AG09319 (cell line): ENCODE data around the gene SLC2A3.
"Not testable (repeated sequence)": the region's sequence is repeated elsewhere in the genome, so short reads cannot be mapped to it uniquely, and the experiment has no call there.

Experiments
- DNase-seq: peaks from one replicate; pipeline ENCODE4 v3.0.0-alpha.2; 2010; ENCODE audit warnings: low read depth; ENCODE audit errors: extremely low read depth
- TF ChIP-seq, protein P1 (sequence below): IDR thresholded peaks from 2 replicates; pipeline ENCODE4 v1.5.1; 2011; ENCODE audit warnings: low read depth, mild to moderate bottlenecking, inconsistent platforms, low read length, moderate library complexity

SLC2A3 gene

GRCh38 chr12:7899755-7900154 is 36.2 kb downstream of the SLC2A3 start:
- no peak for DNase-seq
- TF ChIP-seq, protein P1, sequence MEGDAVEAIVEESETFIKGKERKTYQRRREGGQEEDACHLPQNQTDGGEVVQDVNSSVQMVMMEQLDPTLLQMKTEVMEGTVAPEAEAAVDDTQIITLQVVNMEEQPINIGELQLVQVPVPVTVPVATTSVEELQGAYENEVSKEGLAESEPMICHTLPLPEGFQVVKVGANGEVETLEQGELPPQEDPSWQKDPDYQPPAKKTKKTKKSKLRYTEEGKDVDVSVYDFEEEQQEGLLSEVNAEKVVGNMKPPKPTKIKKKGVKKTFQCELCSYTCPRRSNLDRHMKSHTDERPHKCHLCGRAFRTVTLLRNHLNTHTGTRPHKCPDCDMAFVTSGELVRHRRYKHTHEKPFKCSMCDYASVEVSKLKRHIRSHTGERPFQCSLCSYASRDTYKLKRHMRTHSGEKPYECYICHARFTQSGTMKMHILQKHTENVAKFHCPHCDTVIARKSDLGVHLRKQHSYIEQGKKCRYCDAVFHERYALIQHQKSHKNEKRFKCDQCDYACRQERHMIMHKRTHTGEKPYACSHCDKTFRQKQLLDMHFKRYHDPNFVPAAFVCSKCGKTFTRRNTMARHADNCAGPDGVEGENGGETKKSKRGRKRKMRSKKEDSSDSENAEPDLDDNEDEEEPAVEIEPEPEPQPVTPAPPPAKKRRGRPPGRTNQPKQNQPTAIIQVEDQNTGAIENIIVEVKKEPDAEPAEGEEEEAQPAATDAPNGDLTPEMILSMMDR, result no peak

GRCh38 chr12:7896726-7897125 is 39.3 kb downstream of the SLC2A3 start:
- DNase-seq, result not testable (repeated sequence)

- no peak for DNase-seq
- TF ChIP-seq, protein P1, result no peak
Measured at GRCh38 chr12:7892186-7892980, 43.6 kb downstream of the SLC2A3 start.

DNA sequence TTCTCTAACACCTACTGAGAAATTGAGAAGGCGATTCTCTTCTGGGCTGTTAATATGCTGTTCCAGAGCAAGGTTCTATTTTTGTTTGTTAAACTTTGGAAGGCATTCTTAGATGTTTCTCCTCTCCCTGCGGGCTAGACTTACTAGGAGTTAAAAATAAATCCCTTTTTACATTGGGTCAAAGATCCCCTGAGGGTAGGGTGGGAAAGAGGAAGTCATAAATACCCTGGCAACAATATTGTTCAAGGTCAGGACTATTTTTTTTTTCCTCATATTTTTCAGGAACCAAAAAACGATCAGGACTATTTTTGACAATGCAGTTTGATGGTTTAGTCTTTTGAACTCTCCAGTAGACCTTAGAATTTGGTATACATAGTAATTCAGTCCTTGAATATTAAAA is 51.3 kb downstream of the SLC2A3 start:
- DNase-seq, result no peak
- TF ChIP-seq, protein P1, result no peak

GRCh38 chr12:7881736-7882120 is 54.3 kb downstream of the SLC2A3 start:
- not testable (repeated sequence) for DNase-seq

DNA sequence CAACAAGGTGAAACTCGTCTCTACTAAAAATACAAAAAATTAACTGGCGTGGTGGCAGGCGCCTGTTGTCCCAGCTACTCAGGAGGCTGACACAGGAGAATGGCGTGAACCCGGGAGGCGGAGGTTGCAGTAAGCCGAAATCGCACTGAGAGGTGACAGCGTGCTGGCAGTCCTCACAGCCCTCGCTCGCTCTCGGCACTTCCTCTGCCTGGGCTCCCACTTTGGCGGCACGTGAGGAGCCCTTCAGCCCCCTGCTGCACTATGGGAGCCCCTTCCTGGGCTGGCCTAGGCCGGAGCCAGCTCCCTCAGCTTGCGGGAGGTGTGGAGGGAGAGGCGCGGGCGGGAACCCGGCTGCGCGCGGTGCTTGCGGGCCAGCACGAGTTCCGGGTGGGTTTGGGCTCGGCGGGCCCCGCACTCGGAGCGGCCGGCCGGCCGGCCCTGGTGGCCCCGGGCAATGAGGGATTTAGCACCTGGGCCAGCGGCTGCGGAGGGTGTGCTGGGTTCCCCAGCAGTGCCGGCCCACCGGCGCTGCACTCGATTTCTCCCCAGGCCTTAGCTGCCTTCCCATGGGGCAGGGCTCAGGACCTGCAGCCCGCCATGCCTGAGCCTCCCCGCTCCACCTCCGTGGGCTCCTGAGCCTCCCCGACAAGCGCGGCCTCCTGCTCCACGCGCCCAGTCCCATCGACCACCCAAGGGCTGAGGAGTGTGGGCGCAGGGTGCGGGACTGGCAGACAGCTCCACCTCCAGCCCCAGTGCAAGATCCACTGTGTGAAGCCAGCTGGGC is 54.8 kb downstream of the SLC2A3 start:
- not testable (repeated sequence) for DNase-seq

DNA sequence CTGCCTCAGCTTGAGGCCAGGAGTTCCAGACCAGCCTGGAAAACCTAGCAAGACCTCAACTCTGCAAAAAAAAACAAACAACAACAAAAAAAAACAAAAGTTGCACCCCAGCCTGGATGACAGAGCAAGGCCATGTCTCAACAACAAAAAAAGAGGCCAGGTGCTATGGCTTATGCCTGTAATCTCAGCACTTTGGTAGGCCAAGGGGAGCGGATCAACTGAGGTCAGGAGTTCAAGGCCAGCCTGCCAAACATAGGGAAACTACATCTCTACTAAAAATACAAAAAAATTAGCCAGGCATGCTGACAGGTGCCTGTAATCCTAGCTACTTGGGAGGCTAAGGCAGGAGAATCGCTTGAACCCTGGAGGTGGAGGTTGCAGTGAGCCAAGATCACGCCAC is 56.7 kb downstream of the SLC2A3 start:
- DNase-seq, result no peak
- TF ChIP-seq, protein P1, result no peak

GRCh38 chr12:7877420-7877819 is 58.6 kb downstream of the SLC2A3 start:
- DNase-seq, result no peak
- TF ChIP-seq, protein P1, result no peak
